Activated CD8-positive, alpha-beta T cell treated with anti-CD3 and anti-CD28 coated beads for 36 hours (primary cell): ENCODE data around the gene IGF2R. TPM values are rescaled to one million over a fixed set of nuclear protein-coding genes. Genes with fewer than 3 reads are reported as not detected.
A peak's percentile ranks its signal among the peaks of the same experiment; 100 is the strongest.
"Not testable (repeated sequence)": the region's sequence is repeated elsewhere in the genome, so short reads cannot be mapped to it uniquely, and the experiment has no call there.

Source experiments
- ATAC-seq: fragments of 200-7000 bp; cut with Tn5 transposase; one replicate; pipeline ENCODE4 v1.10.0; 2021; ENCODE audit warnings: mild to moderate bottlenecking, moderate library complexity
- CTCF ChIA-PET: fragments of 350-600 bp; sonication (Branson Sonifier 250); formaldehyde crosslinking; loops from one replicate; lab custom pipeline; 2021; ENCODE audit warnings: antibody characterized with exemption; lab: Charles Lee
- POLR2A ChIA-PET: fragments of 350-600 bp; sonication (Branson Sonifier 250); formaldehyde crosslinking; loops from one replicate; lab custom pipeline; 2021; ENCODE audit warnings: antibody characterized with exemption; lab: Charles Lee
- DNase-seq: peaks from one replicate; pipeline ENCODE4 v3.0.0-alpha.2; 2020
- H3K27ac Mint-ChIP-seq: one replicate; pipeline ENCODE4 v1.8.0; 2021; ENCODE audit warnings: mild to moderate bottlenecking, mixed read lengths
- H3K27me3 Mint-ChIP-seq: one replicate; pipeline ENCODE4 v1.8.0; 2021; ENCODE audit warnings: mixed read lengths
- H3K36me3 Mint-ChIP-seq: one replicate; pipeline ENCODE4 v1.8.0; 2021; ENCODE audit warnings: low read depth, mixed read lengths
- H3K4me1 Mint-ChIP-seq: one replicate; pipeline ENCODE4 v1.8.0; 2021; ENCODE audit warnings: low read depth, mixed read lengths
- H3K4me3 Mint-ChIP-seq: one replicate; pipeline ENCODE4 v1.8.0; 2021; ENCODE audit warnings: mild to moderate bottlenecking, moderate library complexity, mixed read lengths
- H3K9me3 Mint-ChIP-seq: one replicate; pipeline ENCODE4 v1.8.0; 2021; ENCODE audit warnings: mixed read lengths
- intact Hi-C: fragments of 100-400 bp; cut with micrococcal nuclease; formaldehyde crosslinking; loops from one replicate; pipeline ENCODE4 v1.10.0; 2022
- total RNA-seq, 2 experiments: library from RNA; stranded (reverse); gene quantifications; one replicate each; pipeline ENCODE4 v1.2.3, GENCODE V29; 2021
- TF ChIP-seq, protein P1 (sequence below): fragments of 200-600 bp; IDR thresholded peaks from one replicate; pipeline ENCODE4 v1.8.0; 2022; ENCODE audit warnings: antibody characterized with exemption, mild to moderate bottlenecking

The IGF2R gene, protein sequence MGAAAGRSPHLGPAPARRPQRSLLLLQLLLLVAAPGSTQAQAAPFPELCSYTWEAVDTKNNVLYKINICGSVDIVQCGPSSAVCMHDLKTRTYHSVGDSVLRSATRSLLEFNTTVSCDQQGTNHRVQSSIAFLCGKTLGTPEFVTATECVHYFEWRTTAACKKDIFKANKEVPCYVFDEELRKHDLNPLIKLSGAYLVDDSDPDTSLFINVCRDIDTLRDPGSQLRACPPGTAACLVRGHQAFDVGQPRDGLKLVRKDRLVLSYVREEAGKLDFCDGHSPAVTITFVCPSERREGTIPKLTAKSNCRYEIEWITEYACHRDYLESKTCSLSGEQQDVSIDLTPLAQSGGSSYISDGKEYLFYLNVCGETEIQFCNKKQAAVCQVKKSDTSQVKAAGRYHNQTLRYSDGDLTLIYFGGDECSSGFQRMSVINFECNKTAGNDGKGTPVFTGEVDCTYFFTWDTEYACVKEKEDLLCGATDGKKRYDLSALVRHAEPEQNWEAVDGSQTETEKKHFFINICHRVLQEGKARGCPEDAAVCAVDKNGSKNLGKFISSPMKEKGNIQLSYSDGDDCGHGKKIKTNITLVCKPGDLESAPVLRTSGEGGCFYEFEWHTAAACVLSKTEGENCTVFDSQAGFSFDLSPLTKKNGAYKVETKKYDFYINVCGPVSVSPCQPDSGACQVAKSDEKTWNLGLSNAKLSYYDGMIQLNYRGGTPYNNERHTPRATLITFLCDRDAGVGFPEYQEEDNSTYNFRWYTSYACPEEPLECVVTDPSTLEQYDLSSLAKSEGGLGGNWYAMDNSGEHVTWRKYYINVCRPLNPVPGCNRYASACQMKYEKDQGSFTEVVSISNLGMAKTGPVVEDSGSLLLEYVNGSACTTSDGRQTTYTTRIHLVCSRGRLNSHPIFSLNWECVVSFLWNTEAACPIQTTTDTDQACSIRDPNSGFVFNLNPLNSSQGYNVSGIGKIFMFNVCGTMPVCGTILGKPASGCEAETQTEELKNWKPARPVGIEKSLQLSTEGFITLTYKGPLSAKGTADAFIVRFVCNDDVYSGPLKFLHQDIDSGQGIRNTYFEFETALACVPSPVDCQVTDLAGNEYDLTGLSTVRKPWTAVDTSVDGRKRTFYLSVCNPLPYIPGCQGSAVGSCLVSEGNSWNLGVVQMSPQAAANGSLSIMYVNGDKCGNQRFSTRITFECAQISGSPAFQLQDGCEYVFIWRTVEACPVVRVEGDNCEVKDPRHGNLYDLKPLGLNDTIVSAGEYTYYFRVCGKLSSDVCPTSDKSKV (N-terminal part only)
- total RNA-seq = 10 to 100 TPM; 81.7 to 82.4 TPM

DNA sequence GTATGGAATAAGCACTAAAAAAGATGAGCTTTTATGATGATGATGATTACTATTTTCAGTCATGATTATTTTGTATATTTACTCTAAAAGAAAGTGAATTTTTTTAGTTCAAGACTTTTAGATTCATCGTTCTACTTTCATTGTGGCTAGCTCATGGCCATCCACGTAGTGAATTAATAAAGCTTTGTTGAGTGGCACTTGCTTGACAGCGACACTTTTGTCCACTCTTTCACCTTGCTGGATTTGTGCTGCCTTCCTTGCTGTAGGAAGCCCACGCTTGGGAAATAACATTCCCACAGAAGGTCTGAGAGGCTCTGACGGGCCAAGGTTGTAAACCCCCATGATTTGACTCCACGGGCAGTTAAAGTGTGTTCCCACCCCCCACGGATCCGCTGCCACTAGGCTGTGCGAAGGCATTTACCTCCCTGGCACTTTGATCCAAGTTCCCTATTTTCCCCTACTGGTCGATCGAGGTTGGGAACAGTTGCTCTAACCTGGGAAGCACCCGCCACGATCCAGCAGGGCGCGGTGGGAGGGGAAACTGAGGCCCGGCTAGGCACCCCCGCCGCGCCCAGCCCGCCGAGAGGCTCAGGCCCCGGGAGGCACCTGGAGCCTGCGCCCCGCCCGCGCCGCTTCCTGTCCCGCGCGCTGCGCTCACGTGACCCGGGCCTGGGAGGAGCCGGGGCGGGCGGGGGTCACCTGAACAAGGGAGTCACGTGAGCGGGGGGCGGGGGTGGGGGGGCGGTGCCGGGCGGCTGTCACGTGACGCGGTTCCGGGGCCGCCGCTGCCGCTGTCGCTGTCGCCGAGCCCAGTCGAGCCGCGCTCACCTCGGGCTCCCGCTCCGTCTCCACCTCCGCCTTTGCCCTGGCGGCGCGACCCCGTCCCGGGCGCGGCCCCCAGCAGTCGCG lies at the start of gene IGF2R:
TSS of gene IGF2R (plus strand) at position 788 of the 909 bp plus-strand sequence. CDS start 165 bp downstream, outside the sequence.
- peaks cover 26% of the 10 kb centered on the region for H3K36me3 Mint-ChIP-seq

DNA sequence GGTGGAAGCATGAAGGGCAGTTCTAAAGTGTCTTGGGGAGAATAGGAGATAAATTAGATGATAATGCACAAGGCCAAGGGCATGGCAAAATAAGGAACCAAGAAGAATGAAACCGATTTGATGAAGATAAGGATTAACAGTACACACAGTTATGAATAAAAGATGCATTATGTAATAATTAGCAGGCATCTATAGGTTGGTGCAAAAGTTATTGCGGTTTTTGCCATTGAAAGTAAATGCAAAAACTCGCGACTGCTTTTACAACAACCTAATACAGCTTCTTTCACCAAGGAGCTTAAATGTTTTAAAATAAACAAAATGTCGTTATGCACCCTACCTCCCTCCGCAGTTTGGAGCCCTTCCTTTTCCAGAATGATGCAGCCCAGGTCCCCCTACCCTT lies 49.1 kb upstream of the IGF2R start:
- Mint-ChIP-seq H3K27ac (no peak overlapping the region), H3K36me3 (no peaks in the 10 kb centered on the region), H3K27me3 (peaks cover 5% of the 10 kb centered on the region), H3K4me3 (no peak overlapping the region), H3K9me3 (no peaks in the 10 kb centered on the region), H3K4me1 (no peaks in the 10 kb centered on the region)
- intact Hi-C loops = no loop called here
- POLR2A ChIA-PET = no interaction called here
- CTCF ChIA-PET = interaction anchor here (1.0 kb wide), 1 partner anchor 29 kb away, joined by 3 read pairs; no protein-coding TSS in a partner anchor
- ATAC-seq = no peak
- TF ChIP-seq, protein P1, sequence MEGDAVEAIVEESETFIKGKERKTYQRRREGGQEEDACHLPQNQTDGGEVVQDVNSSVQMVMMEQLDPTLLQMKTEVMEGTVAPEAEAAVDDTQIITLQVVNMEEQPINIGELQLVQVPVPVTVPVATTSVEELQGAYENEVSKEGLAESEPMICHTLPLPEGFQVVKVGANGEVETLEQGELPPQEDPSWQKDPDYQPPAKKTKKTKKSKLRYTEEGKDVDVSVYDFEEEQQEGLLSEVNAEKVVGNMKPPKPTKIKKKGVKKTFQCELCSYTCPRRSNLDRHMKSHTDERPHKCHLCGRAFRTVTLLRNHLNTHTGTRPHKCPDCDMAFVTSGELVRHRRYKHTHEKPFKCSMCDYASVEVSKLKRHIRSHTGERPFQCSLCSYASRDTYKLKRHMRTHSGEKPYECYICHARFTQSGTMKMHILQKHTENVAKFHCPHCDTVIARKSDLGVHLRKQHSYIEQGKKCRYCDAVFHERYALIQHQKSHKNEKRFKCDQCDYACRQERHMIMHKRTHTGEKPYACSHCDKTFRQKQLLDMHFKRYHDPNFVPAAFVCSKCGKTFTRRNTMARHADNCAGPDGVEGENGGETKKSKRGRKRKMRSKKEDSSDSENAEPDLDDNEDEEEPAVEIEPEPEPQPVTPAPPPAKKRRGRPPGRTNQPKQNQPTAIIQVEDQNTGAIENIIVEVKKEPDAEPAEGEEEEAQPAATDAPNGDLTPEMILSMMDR = no peak
- DNase-seq = no peak

More for the DNA sequence above, at the start of gene IGF2R:
- no peaks in the 10 kb centered on the region for H3K27me3 Mint-ChIP-seq
- DNase-seq = peak; percentile 96
- H3K4me1 Mint-ChIP-seq = peaks cover 34% of the 10 kb centered on the region
- intact Hi-C loops = no loop called here
- H3K9me3 Mint-ChIP-seq = no peaks in the 10 kb centered on the region
- ATAC-seq = peak; percentile 92
- TF ChIP-seq, protein P1 = no peak
- ChIA-PET POLR2A (interaction anchor here (0.9 to 4.1 kb wide), 5 partner anchors 12 to 178 kb away, joined by 3 to 57 read pairs (median 5); partner anchors contain the start of genes MRPL18 and TCP1), CTCF (interaction anchor here (0.7 to 1.6 kb wide), 7 partner anchors 10 to 87 kb away, joined by 3 to 5 read pairs (median 3); no protein-coding TSS in a partner anchor)
- H3K27ac Mint-ChIP-seq = peak within 1 kb of the TSS; percentile 93
- H3K4me3 Mint-ChIP-seq = peak within 1 kb of the TSS; percentile 93

DNA sequence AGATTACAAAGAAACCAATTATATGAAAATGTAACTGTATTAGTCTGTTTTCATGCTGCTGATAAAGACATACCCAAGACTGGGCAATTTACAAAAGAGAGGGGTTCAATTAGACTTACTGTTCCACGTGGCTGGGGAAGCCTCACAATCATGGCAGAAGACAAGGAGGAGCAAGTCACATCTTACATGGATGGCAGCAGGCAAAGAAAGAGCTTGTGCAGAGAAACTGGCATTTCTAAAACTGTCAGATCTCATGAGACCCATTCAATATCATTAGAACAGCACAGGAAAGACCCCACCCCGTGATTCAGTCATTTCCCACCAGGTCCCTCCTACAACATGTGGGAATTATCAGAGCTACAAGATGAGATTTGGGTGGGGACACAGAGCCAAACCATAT lies 44.7 kb upstream of the IGF2R start:
- POLR2A ChIA-PET, intact Hi-C loops, DNase-seq, H3K27ac Mint-ChIP-seq, CTCF ChIA-PET, H3K4me3 Mint-ChIP-seq, H3K9me3 Mint-ChIP-seq, H3K4me1 Mint-ChIP-seq, H3K36me3 Mint-ChIP-seq, H3K27me3 Mint-ChIP-seq, ATAC-seq: not testable (repeated sequence)

DNA sequence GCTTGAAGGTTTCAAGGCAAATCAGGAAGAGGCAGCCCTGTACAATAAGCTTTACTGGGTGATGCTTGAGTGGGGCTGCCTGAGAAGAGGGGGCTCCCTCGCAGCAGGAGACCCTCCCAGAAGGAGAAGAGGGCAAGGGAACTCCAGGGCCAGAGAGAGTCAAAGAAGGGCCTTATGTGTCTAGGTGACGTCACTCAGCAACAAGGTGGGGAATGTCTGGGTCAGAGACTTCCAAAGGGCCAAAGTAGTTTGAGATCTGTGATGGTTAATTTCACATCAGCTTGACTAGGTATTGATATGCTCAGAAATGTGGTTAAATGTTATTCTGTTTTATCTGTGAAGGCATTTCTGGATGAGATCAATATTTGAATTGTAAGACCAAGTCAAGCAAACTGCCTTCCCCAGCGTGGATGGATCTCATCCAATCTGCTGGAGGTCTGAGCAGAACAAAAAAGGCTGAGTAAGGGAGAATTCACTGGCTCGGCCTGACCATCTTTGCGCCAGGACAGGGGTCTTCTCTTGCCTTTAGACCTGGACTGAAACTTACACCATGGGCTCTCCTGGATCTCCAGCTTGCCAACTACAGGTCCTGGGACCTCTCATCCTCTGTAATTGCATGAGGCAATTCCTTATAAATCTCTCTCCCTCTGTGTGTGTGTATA lies 42.2 kb upstream of the IGF2R start:
- POLR2A ChIA-PET = no interaction called here
- intact Hi-C loops = no loop called here
- no peak overlapping the region for H3K4me3 Mint-ChIP-seq
- no peaks in the 10 kb centered on the region for H3K27me3 Mint-ChIP-seq
- TF ChIP-seq, protein P1 = no peak
- DNase-seq = no peak
- H3K27ac Mint-ChIP-seq = no peak overlapping the region
- no peaks in the 10 kb centered on the region for H3K36me3 Mint-ChIP-seq
- H3K4me1 Mint-ChIP-seq = peaks cover 21% of the 10 kb centered on the region
- CTCF ChIA-PET = no interaction called here
- no peak for ATAC-seq
- H3K9me3 Mint-ChIP-seq = no peaks in the 10 kb centered on the region
